WTC11 (cell line): ENCODE measurements around the gene SOX14. TPM values are rescaled to one million over a fixed set of nuclear protein-coding genes. Genes with fewer than 3 reads are reported as not detected.

Source experiments
- ATAC-seq: fragments of 200-7000 bp; cut with Tn5 transposase; 2 replicates; pipeline ENCODE4 v1.10.0; 2021; ENCODE audit warnings: mild to moderate bottlenecking, moderate library complexity
- CTCF ChIA-PET: fragments of 300-600 bp; sonication (Branson Sonifier 250); formaldehyde crosslinking; loops from one replicate; lab custom pipeline; 2021; ENCODE audit warnings: antibody characterized with exemption; lab: Charles Lee
- POLR2A ChIA-PET: fragments of 350-600 bp; sonication (Branson Sonifier 250); formaldehyde crosslinking; loops from one replicate; lab custom pipeline; 2021; ENCODE audit warnings: antibody characterized with exemption; lab: Charles Lee
- DNase-seq: peaks from one replicate; pipeline ENCODE4 v3.0.0; 2021; ENCODE audit warnings: low spot score
- H3K27ac Mint-ChIP-seq: 2 replicates; pipeline ENCODE4 v1.8.0; 2021; ENCODE audit warnings: mixed read lengths
- H3K27me3 Mint-ChIP-seq: 2 replicates; pipeline ENCODE4 v1.8.0; 2021; ENCODE audit warnings: low read depth, mild to moderate bottlenecking, moderate library complexity, mixed read lengths
- H3K36me3 Mint-ChIP-seq: 2 replicates; pipeline ENCODE4 v1.8.0; 2021; ENCODE audit warnings: mixed read lengths
- H3K4me1 Mint-ChIP-seq: 2 replicates; pipeline ENCODE4 v1.8.0; 2022; ENCODE audit warnings: mixed read lengths
- H3K4me3 Mint-ChIP-seq: 2 replicates; pipeline ENCODE4 v1.8.0; 2021; ENCODE audit warnings: mild to moderate bottlenecking, moderate library complexity, mixed read lengths
- H3K9me3 Mint-ChIP-seq: 2 replicates; pipeline ENCODE4 v1.8.0; 2021; ENCODE audit warnings: mixed read lengths
- AR ChIP-seq: fragments of 250-450 bp; sonication (Bioruptor Pico); IDR thresholded peaks from 2 replicates; pipeline ENCODE4 v1.9.0; 2021; ENCODE audit warnings: mild to moderate bottlenecking
- ATF1 ChIP-seq: sonication (generic); formaldehyde crosslinking; IDR thresholded peaks from 2 replicates; pipeline ENCODE4 v1.8.1; 2023; ENCODE audit warnings: mild to moderate bottlenecking, moderate library complexity, missing genetic modification reagents
- CBFB ChIP-seq: sonication (generic); formaldehyde crosslinking; IDR thresholded peaks from 2 replicates; pipeline ENCODE4 v1.8.1; 2022; ENCODE audit warnings: mild to moderate bottlenecking, low read depth, missing genetic modification reagents
- CDX4 ChIP-seq: fragments of 250-450 bp; sonication (Bioruptor Pico); IDR thresholded peaks from 2 replicates; pipeline ENCODE4 v1.9.0; 2021; ENCODE audit warnings: moderate library complexity, mild to moderate bottlenecking, inconsistent platforms, borderline replicate concordance
- ELF4 ChIP-seq: sonication (generic); formaldehyde crosslinking; IDR thresholded peaks from 2 replicates; pipeline ENCODE4 v1.8.1; 2022; ENCODE audit warnings: low read depth, mild to moderate bottlenecking, moderate library complexity, missing genetic modification reagents
- ERG ChIP-seq: fragments of 250-450 bp; sonication (Bioruptor Pico); IDR thresholded peaks from 2 replicates; pipeline ENCODE4 v1.8.0; 2021; ENCODE audit warnings: mild to moderate bottlenecking
- ESRRA ChIP-seq: sonication (generic); formaldehyde crosslinking; IDR thresholded peaks from 2 replicates; pipeline ENCODE4 v1.8.1; 2022; ENCODE audit warnings: mild to moderate bottlenecking, missing genetic modification reagents, borderline replicate concordance
- FOXP1 ChIP-seq: sonication (generic); formaldehyde crosslinking; IDR thresholded peaks from 2 replicates; pipeline ENCODE4 v1.8.0; 2022; ENCODE audit warnings: missing genetic modification reagents, mild to moderate bottlenecking, moderate library complexity, borderline replicate concordance
- GABPB1 ChIP-seq: sonication (generic); formaldehyde crosslinking; IDR thresholded peaks from 2 replicates; pipeline ENCODE4 v1.8.1; 2023; ENCODE audit warnings: mild to moderate bottlenecking, missing genetic modification reagents
- HMGA2 ChIP-seq: fragments of 250-450 bp; sonication (Bioruptor Pico); IDR thresholded peaks from 2 replicates; pipeline ENCODE4 v1.4.0; 2021; ENCODE audit warnings: mild to moderate bottlenecking, moderate library complexity
- IRF2 ChIP-seq: sonication (generic); formaldehyde crosslinking; IDR thresholded peaks from 2 replicates; pipeline ENCODE4 v1.8.0; 2022; ENCODE audit warnings: low read depth, missing genetic modification reagents, borderline replicate concordance
- MXD4 ChIP-seq: fragments of 250-450 bp; sonication (Bioruptor Pico); IDR thresholded peaks from 2 replicates; pipeline ENCODE4 v1.8.0; 2021; ENCODE audit warnings: mild to moderate bottlenecking, moderate library complexity, borderline replicate concordance
- NFATC4 ChIP-seq: fragments of 250-450 bp; sonication (Bioruptor Pico); IDR thresholded peaks from 2 replicates; pipeline ENCODE4 v1.9.0; 2021; ENCODE audit warnings: mild to moderate bottlenecking
- NFE2L1 ChIP-seq: sonication (generic); formaldehyde crosslinking; IDR thresholded peaks from 2 replicates; pipeline ENCODE4 v1.8.1; 2023; ENCODE audit warnings: missing genetic modification reagents
- NFYB ChIP-seq: sonication (generic); formaldehyde crosslinking; conservative IDR thresholded peaks from 2 replicates; pipeline ENCODE4 v1.8.0; 2022; ENCODE audit warnings: low read depth, missing genetic modification reagents
- RORB ChIP-seq: fragments of 250-450 bp; sonication (Bioruptor Pico); IDR thresholded peaks from 2 replicates; pipeline ENCODE4 v1.9.0; 2021; ENCODE audit warnings: mild to moderate bottlenecking
- SMAD3 ChIP-seq: sonication (generic); formaldehyde crosslinking; IDR thresholded peaks from 2 replicates; pipeline ENCODE4 v1.8.0; 2022; ENCODE audit warnings: missing genetic modification reagents, mild to moderate bottlenecking, borderline replicate concordance
- SOX15 ChIP-seq: fragments of 250-450 bp; sonication (Bioruptor Pico); IDR thresholded peaks from 2 replicates; pipeline ENCODE4 v1.9.0; 2021; ENCODE audit warnings: mild to moderate bottlenecking
- TCF7 ChIP-seq: sonication (generic); formaldehyde crosslinking; IDR thresholded peaks from 2 replicates; pipeline ENCODE4 v1.8.0; 2022; ENCODE audit warnings: mild to moderate bottlenecking, low read depth, missing genetic modification reagents, moderate library complexity
- TEAD1 ChIP-seq: sonication (generic); formaldehyde crosslinking; IDR thresholded peaks from 2 replicates; pipeline ENCODE4 v1.8.0; 2022; ENCODE audit warnings: mild to moderate bottlenecking, missing genetic modification reagents
- TEAD4 ChIP-seq: sonication (generic); formaldehyde crosslinking; IDR thresholded peaks from 2 replicates; pipeline ENCODE4 v1.8.0; 2022; ENCODE audit warnings: mild to moderate bottlenecking, missing genetic modification reagents
- TP53 ChIP-seq: sonication (generic); formaldehyde crosslinking; IDR thresholded peaks from 2 replicates; pipeline ENCODE4 v1.8.1; 2023; ENCODE audit warnings: mild to moderate bottlenecking, missing genetic modification reagents
- ZNF121 ChIP-seq: sonication (generic); formaldehyde crosslinking; IDR thresholded peaks from 2 replicates; pipeline ENCODE4 v1.8.0; 2023; ENCODE audit warnings: missing genetic modification reagents
- total RNA-seq: library from RNA; stranded (reverse); gene quantifications from 3 replicates; pipeline ENCODE4 v1.2.3, GENCODE V29; 2021
- TF ChIP-seq, protein P1 (sequence below): sonication (generic); formaldehyde crosslinking; IDR thresholded peaks from 2 replicates; pipeline ENCODE4 v1.8.1; 2022; ENCODE audit warnings: missing genetic modification reagents, borderline replicate concordance
- TF ChIP-seq, protein P2 (sequence below): fragments of 250-450 bp; sonication (Bioruptor Pico); conservative IDR thresholded peaks from 2 replicates; pipeline ENCODE4 v1.9.0; 2021; ENCODE audit warnings: mild to moderate bottlenecking
- TF ChIP-seq, protein P3 (sequence below): sonication (generic); formaldehyde crosslinking; IDR thresholded peaks from 2 replicates; pipeline ENCODE4 v1.8.1; 2022; ENCODE audit warnings: low read depth, missing genetic modification reagents, borderline replicate concordance

SOX14 gene
- total RNA-seq, 1 experiment from 2014 or later = 0.70 TPM

GRCh38 chr3:137743608-137744007 is 20.5 kb upstream of the SOX14 start:
- peaks cover 26% of the 10 kb centered on the region for H3K27me3 Mint-ChIP-seq
- ChIA-PET CTCF (no interaction called here), POLR2A (no interaction called here)
- no peak for ATAC-seq
- peaks cover 16% of the 10 kb centered on the region for H3K4me1 Mint-ChIP-seq
- no peak overlapping the region for H3K4me3 Mint-ChIP-seq
- H3K27ac Mint-ChIP-seq = no peak overlapping the region
- no peaks in the 10 kb centered on the region for H3K36me3 Mint-ChIP-seq
- H3K9me3 Mint-ChIP-seq = peaks cover 2% of the 10 kb centered on the region; the same call in 1 of the 2 replicates
- TF ChIP-seq MXD4 (CRISPR knock-in tag) (no peak), GABPB1 (CRISPR knock-in tag) (no peak), SMAD3 (no peak), TP53 (no peak), ZNF121 (CRISPR knock-in tag) (no peak), ESRRA (CRISPR knock-in tag) (no peak), ELF4 (CRISPR knock-in tag) (no peak), ERG (CRISPR knock-in tag) (no peak), NFE2L1 (CRISPR knock-in tag) (no peak), CDX4 (CRISPR knock-in tag) (no peak), TCF7 (CRISPR knock-in tag) (no peak), SOX15 (CRISPR knock-in tag) (no peak), IRF2 (CRISPR knock-in tag) (no peak), NFATC4 (CRISPR knock-in tag) (no peak), TEAD4 (CRISPR knock-in tag) (no peak), CBFB (CRISPR knock-in tag) (no peak), TEAD1 (CRISPR knock-in tag) (no peak), HMGA2 (CRISPR knock-in tag) (no peak)
- TF ChIP-seq, protein P1, sequence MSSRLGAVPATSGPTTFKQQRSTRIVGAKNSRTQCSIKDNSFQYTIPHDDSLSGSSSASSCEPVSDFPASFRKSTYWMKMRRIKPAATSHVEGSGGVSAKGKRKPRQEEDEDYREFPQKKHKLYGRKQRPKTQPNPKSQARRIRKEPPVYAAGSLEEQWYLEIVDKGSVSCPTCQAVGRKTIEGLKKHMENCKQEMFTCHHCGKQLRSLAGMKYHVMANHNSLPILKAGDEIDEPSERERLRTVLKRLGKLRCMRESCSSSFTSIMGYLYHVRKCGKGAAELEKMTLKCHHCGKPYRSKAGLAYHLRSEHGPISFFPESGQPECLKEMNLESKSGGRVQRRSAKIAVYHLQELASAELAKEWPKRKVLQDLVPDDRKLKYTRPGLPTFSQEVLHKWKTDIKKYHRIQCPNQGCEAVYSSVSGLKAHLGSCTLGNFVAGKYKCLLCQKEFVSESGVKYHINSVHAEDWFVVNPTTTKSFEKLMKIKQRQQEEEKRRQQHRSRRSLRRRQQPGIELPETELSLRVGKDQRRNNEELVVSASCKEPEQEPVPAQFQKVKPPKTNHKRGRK (CRISPR knock-in tag) = no peak
- TF ChIP-seq, all 79 proteins: peak for 0
- DNase-seq = no peak

GRCh38 chr3:137746808-137747207 is 17.3 kb upstream of the SOX14 start:
- no peaks in the 10 kb centered on the region for H3K36me3 Mint-ChIP-seq
- H3K27me3 Mint-ChIP-seq = peaks cover 43% of the 10 kb centered on the region
- H3K4me3 Mint-ChIP-seq = no peak overlapping the region
- peaks cover 16% of the 10 kb centered on the region for H3K4me1 Mint-ChIP-seq
- no peak overlapping the region for H3K27ac Mint-ChIP-seq
- no peaks in the 10 kb centered on the region for H3K9me3 Mint-ChIP-seq
- ChIA-PET CTCF (no interaction called here), POLR2A (no interaction called here)
- DNase-seq = no peak
- peak; percentile 78 for ATAC-seq
- TF ChIP-seq, protein P2, sequence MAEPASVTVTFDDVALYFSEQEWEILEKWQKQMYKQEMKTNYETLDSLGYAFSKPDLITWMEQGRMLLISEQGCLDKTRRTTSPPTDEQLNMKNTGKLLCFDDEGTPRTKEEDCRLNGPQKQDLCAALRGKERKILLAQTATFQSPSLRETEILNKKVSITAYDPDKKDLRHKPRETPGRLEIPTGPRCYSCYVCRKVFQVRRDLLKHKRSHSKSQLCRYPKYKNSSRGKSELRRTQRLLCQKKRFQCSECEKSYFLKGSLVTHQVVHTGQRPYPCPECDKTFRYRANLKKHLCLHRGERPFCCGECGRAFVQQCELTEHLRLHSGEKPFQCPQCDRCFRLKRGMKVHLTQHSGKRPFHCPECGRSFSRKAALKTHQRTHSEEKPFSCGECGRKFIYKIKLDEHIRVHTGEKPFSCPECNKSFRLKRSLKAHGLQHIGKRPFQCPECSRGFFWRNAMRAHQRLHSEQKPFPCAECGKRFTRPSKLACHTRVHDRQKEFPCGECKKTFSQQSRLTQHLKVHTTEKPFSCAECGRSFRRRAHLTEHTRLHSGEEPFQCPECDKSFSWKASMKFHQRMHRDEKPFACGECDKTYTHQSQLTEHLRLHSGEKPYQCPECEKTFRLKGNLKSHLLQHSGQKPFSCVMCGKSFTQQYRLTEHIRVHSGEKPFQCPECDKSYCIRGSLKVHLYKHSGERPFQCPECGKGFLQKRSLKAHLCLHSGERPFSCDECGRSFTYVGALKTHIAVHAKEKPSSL (CRISPR knock-in tag) = no peak
- TF ChIP-seq CBFB (CRISPR knock-in tag) (no peak), IRF2 (CRISPR knock-in tag) (no peak), ELF4 (CRISPR knock-in tag) (no peak), FOXP1 (CRISPR knock-in tag) (no peak), AR (CRISPR knock-in tag) (no peak), ATF1 (CRISPR knock-in tag) (no peak), NFYB (CRISPR knock-in tag) (no peak), RORB (no peak)
- TF ChIP-seq, protein P3, sequence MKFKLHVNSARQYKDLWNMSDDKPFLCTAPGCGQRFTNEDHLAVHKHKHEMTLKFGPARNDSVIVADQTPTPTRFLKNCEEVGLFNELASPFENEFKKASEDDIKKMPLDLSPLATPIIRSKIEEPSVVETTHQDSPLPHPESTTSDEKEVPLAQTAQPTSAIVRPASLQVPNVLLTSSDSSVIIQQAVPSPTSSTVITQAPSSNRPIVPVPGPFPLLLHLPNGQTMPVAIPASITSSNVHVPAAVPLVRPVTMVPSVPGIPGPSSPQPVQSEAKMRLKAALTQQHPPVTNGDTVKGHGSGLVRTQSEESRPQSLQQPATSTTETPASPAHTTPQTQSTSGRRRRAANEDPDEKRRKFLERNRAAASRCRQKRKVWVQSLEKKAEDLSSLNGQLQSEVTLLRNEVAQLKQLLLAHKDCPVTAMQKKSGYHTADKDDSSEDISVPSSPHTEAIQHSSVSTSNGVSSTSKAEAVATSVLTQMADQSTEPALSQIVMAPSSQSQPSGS (CRISPR knock-in tag) = no peak
